HepG2 (cell line): ENCODE measurements around the gene FAM200B. TPM values are rescaled to one million over a fixed set of nuclear protein-coding genes. Genes with fewer than 3 reads are reported as not detected.

ENCODE experiments used
- ATAC-seq: fragments of 200-7000 bp; cut with Tn5 transposase; 3 replicates; pipeline ENCODE4 v1.9.1; 2020; ENCODE audit warnings: mild to moderate bottlenecking, moderate library complexity
- BruUV-seq: library from RNA; stranded (reverse); fragments of 400-500 nt; replicated peaks from 2 replicates; lab custom pipeline; 2021; lab: Mats Ljungman, UMichigan
- CTCF ChIA-PET: fragments of 300-600 bp; formaldehyde crosslinking; extraction: SDS; loops from one replicate; lab custom pipeline; 2021; ENCODE audit warnings: low total read pairs, inconsistent platforms, low intra/inter-chr PET ratio; lab: Yijun Ruan, JAX
- POLR2A ChIA-PET: fragments of 350-600 bp; sonication (Branson Sonifier 250); formaldehyde crosslinking; loops from one replicate; lab custom pipeline; 2020; ENCODE audit warnings: antibody characterized with exemption, inconsistent platforms; lab: Yijun Ruan, JAX
- DNase-seq: peaks from one replicate; pipeline ENCODE4 v3.0.0-alpha.2; 2015; ENCODE audit warnings: low spot score
- FAIRE-seq: peaks from 3 replicates; lab custom pipeline; 2011; peaks lifted over from hg19 to GRCh38; lab: Jason Lieb, UNC
- H2AFZ ChIP-seq: one replicate; pipeline ENCODE4 v1.6.1; 2011; ENCODE audit warnings: low read length, inconsistent platforms
- H3K27ac ChIP-seq: fragments of 300-600 bp; 3 replicates; pipeline ENCODE4 v1.8.0; 2011; ENCODE audit warnings: mixed run types, mild to moderate bottlenecking, mixed read lengths, low read length, inconsistent platforms; ENCODE audit not compliant: insufficient read depth; ENCODE audit errors: extremely low read length
- H3K27me3 ChIP-seq, 2 experiments: fragments of 200-600 bp in 1 of 2; 2 replicates in 1 of 2; 3 replicates in 1 of 2; pipeline versions ENCODE4 v1.6.0 to v1.8.0; 2011; ENCODE audit warnings: low read length in 2 of 2, mild to moderate bottlenecking in 2 of 2, moderate library complexity in 2 of 2, inconsistent platforms in 1 of 2; ENCODE audit not compliant: insufficient read depth in 2 of 2, control insufficient read depth in 1 of 2
- H3K36me3 ChIP-seq, 2 experiments: fragments of 200-600 bp in 1 of 2; replicated peaks in 1 of 2; 2 replicates in 1 of 2; 3 replicates in 1 of 2; pipeline versions ENCODE4 v1.5.1 to v1.8.0; 2011; ENCODE audit warnings: low read length in 2 of 2, inconsistent platforms in 1 of 2; ENCODE audit not compliant: insufficient read depth in 2 of 2, control insufficient read depth in 1 of 2
- H3K4me1 ChIP-seq: 2 replicates; pipeline ENCODE4 v1.5.1; 2012; ENCODE audit warnings: low read length, inconsistent platforms; ENCODE audit not compliant: insufficient read depth
- H3K4me2 ChIP-seq: 2 replicates; pipeline ENCODE4 v1.6.0; 2011; ENCODE audit warnings: low read depth, low read length, inconsistent platforms
- H3K4me3 ChIP-seq, 3 experiments: fragments of 200-600 bp in 1 of 3; sonication (generic), shearing (Covaris generic) in 1 of 3; replicated peaks in 1 of 3; 2 replicates each; pipeline ENCODE4 v1.5.1; 2011 to 2016; ENCODE audit warnings: low read length in 3 of 3, inconsistent platforms in 2 of 3, low read depth in 2 of 3, mild to moderate bottlenecking in 2 of 3, control low read depth in 1 of 3, mixed read lengths in 1 of 3; ENCODE audit not compliant: insufficient read depth in 1 of 3
- H3K79me2 ChIP-seq: one replicate; pipeline ENCODE4 v1.6.1; 2011; ENCODE audit warnings: low read length, inconsistent platforms; ENCODE audit not compliant: insufficient read depth
- H3K9ac ChIP-seq: 2 replicates; pipeline ENCODE4 v1.6.0; 2011; ENCODE audit warnings: mild to moderate bottlenecking, low read depth, low read length, inconsistent platforms; ENCODE audit not compliant: insufficient read depth
- H3K9me3 ChIP-seq: 2 replicates; pipeline ENCODE4 v1.5.1; 2012; ENCODE audit warnings: mild to moderate bottlenecking, low read length
- H4K20me1 ChIP-seq: 2 replicates; pipeline ENCODE4 v1.6.0; 2011; ENCODE audit warnings: inconsistent platforms, mild to moderate bottlenecking, low read length, moderate library complexity; ENCODE audit not compliant: insufficient read depth
- MATR3 ChIP-seq: sonication (generic); formaldehyde crosslinking; IDR thresholded peaks from 2 replicates; pipeline ENCODE4 v1.4.0; 2020; ENCODE audit warnings: missing genetic modification reagents
- MIXL1 ChIP-seq: IDR thresholded peaks from 2 replicates; pipeline ENCODE4 v1.6.1; 2016
- MTA1 ChIP-seq: sonication (generic); formaldehyde crosslinking; IDR thresholded peaks from 2 replicates; pipeline ENCODE4 v1.4.0; 2020; ENCODE audit warnings: missing genetic modification reagents, mild to moderate bottlenecking, borderline replicate concordance
- NFKB2 ChIP-seq: sonication (generic); formaldehyde crosslinking; IDR thresholded peaks from 2 replicates; pipeline ENCODE4 v1.4.0; 2020; ENCODE audit warnings: missing genetic modification reagents, borderline replicate concordance
- NR2C2 ChIP-seq: sonication (generic); formaldehyde crosslinking; IDR thresholded peaks from 2 replicates; pipeline ENCODE4 v1.4.0; 2020; ENCODE audit warnings: missing genetic modification reagents, mild to moderate bottlenecking, moderate library complexity, borderline replicate concordance
- RFXAP ChIP-seq: sonication (generic); formaldehyde crosslinking; IDR thresholded peaks from 2 replicates; pipeline ENCODE4 v1.4.0; 2020; ENCODE audit warnings: missing genetic modification reagents, borderline replicate concordance
- SMC3 ChIP-seq: IDR thresholded peaks from 2 replicates; pipeline ENCODE4 v1.6.1; 2011; ENCODE audit warnings: low read length, improper control_type of control experiment
- SP140L ChIP-seq: sonication (generic); formaldehyde crosslinking; IDR thresholded peaks from 2 replicates; pipeline ENCODE4 v1.4.0; 2020; ENCODE audit warnings: missing genetic modification reagents, borderline replicate concordance
- TMF1 ChIP-seq: sonication (generic); formaldehyde crosslinking; IDR thresholded peaks from 2 replicates; pipeline ENCODE4 v1.8.1; 2022; ENCODE audit warnings: low read depth, missing genetic modification reagents
- ZBTB43 ChIP-seq: sonication (generic); formaldehyde crosslinking; conservative IDR thresholded peaks from 2 replicates; pipeline ENCODE4 v1.4.0; 2020; ENCODE audit warnings: missing genetic modification reagents
- ZNF230 ChIP-seq: sonication (generic); formaldehyde crosslinking; IDR thresholded peaks from 2 replicates; pipeline ENCODE4 v1.4.0; 2020; ENCODE audit warnings: mild to moderate bottlenecking, missing genetic modification reagents
- ZNF251 ChIP-seq: sonication (generic); formaldehyde crosslinking; IDR thresholded peaks from 2 replicates; pipeline ENCODE4 v1.9.0; 2021; ENCODE audit warnings: mild to moderate bottlenecking, missing genetic modification reagents
- ZNF431 ChIP-seq: sonication (generic); formaldehyde crosslinking; IDR thresholded peaks from 2 replicates; pipeline ENCODE4 v1.9.0; 2022; ENCODE audit warnings: missing genetic modification reagents, low read depth, mild to moderate bottlenecking, borderline replicate concordance
- ZSCAN12 ChIP-seq: sonication (generic); formaldehyde crosslinking; IDR thresholded peaks from 2 replicates; pipeline ENCODE4 v1.9.0; 2021; ENCODE audit warnings: mild to moderate bottlenecking, missing genetic modification reagents
- WGBS: methylation state at CpG from one replicate; pipeline ENCODE4 v1.1.6; 2017; ENCODE audit warnings: low lambda C conversion rate; 5-methylcytosine and 5-hydroxymethylcytosine counted together
- in situ Hi-C: cut with HindIII; loops from 2 replicates; pipeline ENCODE4 v1.10.0; 2017; ENCODE audit warnings: low pct_unique_long_range_greater_than_20kb; ENCODE audit not compliant: extremely low pct_ligation_motif_present
- intact Hi-C: fragments of 100-400 bp; cut with micrococcal nuclease; formaldehyde crosslinking; loops from one replicate; pipeline ENCODE4 v1.10.0; 2022; ENCODE audit not compliant: unreplicated experiment
- polyA plus RNA-seq, 8 experiments: library from polyadenylated mRNA; depleted of rRNA in 3 of 8; stranded (reverse) in 7 of 8; unstranded in 1 of 8; fragments of >200 nt; fragmentation: Illumina TruSeq in 4 of 8; extraction: Trizol in 4 of 8; gene quantifications; 2 replicates each; pipeline versions ENCODE4 v1.2.1 to v1.2.3, GENCODE V29; 2011 to 2016; ENCODE audit warnings: low read depth in 4 of 8, missing spikeins in 1 of 8, mixed read lengths in 1 of 8; ENCODE audit not compliant: insufficient read depth in 1 of 8
- total RNA-seq, 5 experiments: library from RNA; depleted of rRNA; stranded (reverse); fragments of >200 nt; fragmentation: Illumina TruSeq; extraction: Trizol; gene quantifications; 2 replicates each; pipeline ENCODE4 v1.2.3, GENCODE V29; 2016; ENCODE audit warnings: low read depth in 1 of 5
- TF ChIP-seq, protein P1 (sequence below): sonication (generic); formaldehyde crosslinking; IDR thresholded peaks from 2 replicates; pipeline ENCODE4 v1.5.1; 2020; ENCODE audit warnings: mild to moderate bottlenecking, missing genetic modification reagents, moderate library complexity

The FAM200B gene
- total and polyA plus RNA-seq, 2 of the 13 experiments (the other 11 are each of a cell fraction or from before 2014, with no cell fraction given): 25.6 to 41.8 TPM

GRCh38 chr4:15716115-15716514 is 34.5 kb downstream of the FAM200B start:
- Histone ChIP-seq H3K4me3 (no peak overlapping the region), H3K4me2 (no peak overlapping the region), H3K36me3 (no peaks in the 10 kb centered on the region), H3K27ac (no peak overlapping the region), H3K4me1 (peaks cover 16% of the 10 kb centered on the region), H3K9ac (no peak overlapping the region), H3K79me2 (no peaks in the 10 kb centered on the region), H3K27me3 (no peaks in the 10 kb centered on the region), H4K20me1 (no peaks in the 10 kb centered on the region), H3K9me3 (no peaks in the 10 kb centered on the region), H2AFZ (no peak overlapping the region)
- no TSS peak for BruUV-seq
- ATAC-seq (no peak), FAIRE-seq (no peak), DNase-seq (no peak)
- ChIA-PET POLR2A (no interaction called here), CTCF (no interaction called here)
- in situ Hi-C loops: no loop called here
- intact Hi-C loops: no loop called here
- TF ChIP-seq SMC3: no peak
- TF ChIP-seq, all 625 proteins: peak for 0
- 56% methylated on average over 3 of the region's 3 CpGs for WGBS

- ATAC-seq: no peak
- no peaks in the 10 kb centered on the region for H3K9me3 ChIP-seq
- no peak overlapping the region for H3K27ac ChIP-seq
- POLR2A ChIA-PET: interaction anchor here (1.6 kb wide), 1 partner anchor 35 kb away, joined by 7 read pairs; the partner anchor contains the start of gene FAM200B
- 46% methylated on average over 6 of the region's 6 CpGs for WGBS
- in situ Hi-C loops (no loop called here), intact Hi-C loops (no loop called here)
- no peaks in the 10 kb centered on the region for H3K36me3 ChIP-seq
- H3K4me1 ChIP-seq: peaks cover 16% of the 10 kb centered on the region
- FAIRE-seq: no peak
- no peak overlapping the region for H2AFZ ChIP-seq
- BruUV-seq: no TSS peak
- no peak overlapping the region for H3K4me3 ChIP-seq
- H3K4me2 ChIP-seq: no peak overlapping the region
- no peaks in the 10 kb centered on the region for H3K27me3 ChIP-seq
- DNase-seq: no peak
- CTCF ChIA-PET: no interaction called here
- no peaks in the 10 kb centered on the region for H4K20me1 ChIP-seq
- no peaks in the 10 kb centered on the region for H3K79me2 ChIP-seq
- no peak overlapping the region for H3K9ac ChIP-seq
- TF ChIP-seq TMF1 (no peak), MIXL1 (no peak), ZNF431 (CRISPR knock-in tag) (no peak), ZSCAN12 (no peak), NR2C2 (CRISPR knock-in tag) (no peak), MTA1 (no peak), NFKB2 (no peak), SP140L (CRISPR knock-in tag) (no peak), MATR3 (CRISPR knock-in tag) (no peak), ZNF251 (CRISPR knock-in tag) (no peak), RFXAP (CRISPR knock-in tag) (no peak), ZNF230 (no peak), ZBTB43 (no peak)
- TF ChIP-seq, protein P1, sequence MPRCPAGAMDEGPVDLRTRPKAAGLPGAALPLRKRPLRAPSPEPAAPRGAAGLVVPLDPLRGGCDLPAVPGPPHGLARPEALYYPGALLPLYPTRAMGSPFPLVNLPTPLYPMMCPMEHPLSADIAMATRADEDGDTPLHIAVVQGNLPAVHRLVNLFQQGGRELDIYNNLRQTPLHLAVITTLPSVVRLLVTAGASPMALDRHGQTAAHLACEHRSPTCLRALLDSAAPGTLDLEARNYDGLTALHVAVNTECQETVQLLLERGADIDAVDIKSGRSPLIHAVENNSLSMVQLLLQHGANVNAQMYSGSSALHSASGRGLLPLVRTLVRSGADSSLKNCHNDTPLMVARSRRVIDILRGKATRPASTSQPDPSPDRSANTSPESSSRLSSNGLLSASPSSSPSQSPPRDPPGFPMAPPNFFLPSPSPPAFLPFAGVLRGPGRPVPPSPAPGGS (CRISPR knock-in tag): no peak
Observed at GRCh38 chr4:15717086-15717485, 35.5 kb downstream of the FAM200B start.
